HG02973 (cell line): Measurements from ENCODE around the gene FLYWCH2.
"Not testable (repeated sequence)": the region's sequence is repeated elsewhere in the genome, so short reads cannot be mapped to it uniquely, and the experiment has no call there.

Experiments
- ATAC-seq: cut with Tn5 transposase; IDR thresholded peaks from one replicate; pipeline ENCODE4 v1.9.1; 2021; ENCODE audit warnings: moderate library complexity; ENCODE audit not compliant: unreplicated experiment

Gene FLYWCH2

DNA sequence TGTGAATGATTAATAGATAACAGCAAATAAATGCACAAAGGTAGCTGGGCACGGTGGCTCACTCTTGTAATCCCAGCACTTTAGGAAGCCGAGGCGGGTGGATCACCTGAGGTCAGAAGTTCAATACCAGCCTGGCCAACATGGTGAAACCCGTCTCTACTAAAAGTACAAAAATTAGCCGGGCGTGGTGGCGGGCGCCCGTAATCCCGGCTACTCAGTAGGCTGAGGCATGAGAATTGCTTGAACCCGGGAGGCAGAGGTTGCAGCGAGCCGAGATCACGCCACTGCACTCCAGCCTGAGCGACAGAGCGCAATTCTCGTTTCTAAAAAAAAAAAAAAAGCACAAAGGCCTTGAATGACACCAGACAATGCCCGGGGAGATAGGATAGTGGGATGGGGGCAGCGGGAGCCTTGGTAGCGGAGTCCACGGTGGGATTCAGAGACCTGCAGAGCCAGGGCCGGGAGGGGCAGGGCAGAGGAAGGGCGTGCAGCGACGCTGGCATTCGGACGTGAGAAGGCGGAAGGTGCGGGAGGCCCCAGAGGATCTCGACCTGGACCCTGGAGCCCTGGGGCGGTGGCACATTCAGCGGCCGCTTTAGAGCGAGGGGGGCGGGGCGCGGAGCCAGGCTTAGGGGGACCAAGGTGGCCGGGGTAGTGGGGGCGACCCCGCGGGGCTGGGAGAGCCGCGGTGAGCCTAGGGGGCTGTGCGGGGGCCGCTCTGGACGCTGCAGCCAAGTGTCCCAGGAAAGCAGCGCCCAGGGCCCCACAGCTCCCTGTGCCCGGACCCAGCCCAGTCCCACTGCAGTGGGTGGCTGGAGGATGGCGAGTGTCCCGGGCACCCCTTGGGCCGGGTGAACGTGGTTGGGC is 999 bp upstream of the FLYWCH2 start:
- ATAC-seq: no peak

DNA sequence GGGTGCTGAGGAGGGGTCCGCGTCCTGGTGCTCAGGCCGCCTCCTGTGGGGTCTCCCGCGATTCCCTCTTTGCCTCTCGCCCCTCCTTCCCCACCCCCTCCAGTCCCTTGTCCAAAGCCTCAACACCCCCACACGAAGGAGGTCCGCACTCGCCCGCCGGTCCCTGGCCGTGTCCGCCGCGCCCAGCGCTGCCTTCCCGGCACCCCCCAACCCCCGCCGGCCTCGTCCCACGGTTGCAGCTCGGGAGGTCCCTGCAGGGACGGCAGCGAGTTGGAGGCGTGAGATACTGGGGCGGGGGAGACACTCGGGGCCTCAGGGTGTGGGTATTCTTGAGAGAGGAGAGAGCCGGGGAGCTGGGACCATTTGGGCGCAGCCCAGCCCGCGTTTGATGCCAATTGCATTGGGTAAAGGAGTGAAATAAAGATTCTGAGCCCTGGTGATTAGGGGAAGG is 468 bp downstream of the FLYWCH2 start:
- ATAC-seq: no peak

DNA sequence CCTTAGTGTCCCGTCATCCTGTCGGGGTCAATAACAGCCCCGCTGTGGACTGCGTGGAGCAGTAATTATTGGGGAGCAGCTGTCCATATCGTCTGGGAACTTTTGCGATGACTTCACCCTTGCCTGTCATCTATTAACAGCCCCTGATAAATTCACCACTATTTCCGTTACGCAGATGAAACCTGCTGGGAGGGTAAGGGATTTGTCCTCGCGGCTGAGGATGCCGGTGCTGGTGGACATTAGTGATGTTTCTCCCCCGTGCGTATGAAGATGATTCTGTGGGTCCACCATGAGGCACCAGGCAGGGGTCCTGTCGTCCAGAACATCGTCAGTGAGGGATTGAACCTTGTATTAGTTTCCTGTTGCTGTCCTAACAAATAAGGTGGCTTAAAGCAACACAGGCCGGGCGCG is 1.0 kb downstream of the FLYWCH2 start:
- no peak for ATAC-seq

DNA sequence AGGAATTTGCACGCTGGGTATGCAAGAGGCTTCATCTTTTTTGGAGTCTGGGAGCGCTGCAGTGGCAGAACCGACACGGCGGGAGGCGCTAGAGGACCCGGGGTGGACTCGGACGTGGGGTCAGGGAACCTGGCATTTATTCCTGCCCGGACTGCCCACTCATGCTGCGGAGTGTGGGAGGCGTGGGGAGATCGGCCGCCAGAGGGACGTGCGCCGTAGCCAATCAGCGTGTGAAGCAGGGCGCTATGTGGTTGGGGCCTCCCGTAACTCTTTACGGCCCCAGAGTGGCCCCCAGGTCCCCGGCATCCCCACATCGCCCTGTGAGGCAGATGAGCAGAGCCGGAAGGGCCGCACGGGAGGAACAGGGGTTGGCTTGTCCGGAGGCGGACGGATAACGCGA is 11.2 kb downstream of the FLYWCH2 start:
- no peak for ATAC-seq

DNA sequence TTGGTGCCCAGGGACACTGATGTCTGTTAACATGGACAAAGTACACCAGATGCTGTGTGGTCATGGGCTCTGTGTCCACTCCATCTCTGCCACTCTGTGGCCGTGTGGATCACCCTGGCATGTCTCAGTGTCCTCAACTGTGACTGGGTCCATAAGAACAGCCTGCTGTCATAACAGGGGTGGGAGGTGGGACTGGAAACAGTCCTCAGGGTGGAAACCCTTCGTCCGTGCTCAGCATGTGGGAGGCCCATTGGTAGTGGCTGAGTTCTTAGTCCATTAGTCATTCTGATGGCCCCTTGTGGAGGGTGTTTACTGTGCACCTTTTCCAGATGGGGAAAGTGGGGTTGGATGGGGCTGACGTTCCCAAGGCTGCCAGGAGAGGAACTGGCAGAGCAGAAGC is 12.8 kb downstream of the FLYWCH2 start:
- no peak for ATAC-seq

DNA sequence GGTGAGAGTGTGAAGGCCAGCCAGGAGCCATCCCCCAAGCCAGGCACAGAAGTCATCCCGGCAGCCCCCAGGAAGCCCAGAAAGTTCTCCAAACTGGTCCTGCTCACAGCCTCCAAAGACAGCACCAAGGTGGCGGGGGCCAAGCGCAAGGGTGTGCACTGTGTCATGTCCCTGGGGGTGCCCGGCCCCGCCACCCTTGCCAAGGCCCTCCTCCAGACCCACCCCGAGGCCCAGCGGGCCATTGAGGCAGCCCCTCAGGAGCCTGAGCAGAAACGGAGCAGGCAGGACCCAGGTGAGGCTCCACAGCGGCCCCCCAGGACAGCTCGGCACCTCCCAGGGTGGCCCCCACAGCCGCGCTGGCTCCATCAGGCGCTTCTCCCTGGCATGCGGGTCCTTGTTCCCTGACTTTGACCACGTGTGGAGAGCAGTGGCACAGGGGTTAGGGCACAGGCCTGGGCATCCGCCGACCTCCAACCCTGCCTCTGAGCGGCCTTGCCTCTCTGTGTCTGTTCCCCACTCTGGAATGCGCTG is 13.5 kb downstream of the FLYWCH2 start:
- ATAC-seq: no peak

DNA sequence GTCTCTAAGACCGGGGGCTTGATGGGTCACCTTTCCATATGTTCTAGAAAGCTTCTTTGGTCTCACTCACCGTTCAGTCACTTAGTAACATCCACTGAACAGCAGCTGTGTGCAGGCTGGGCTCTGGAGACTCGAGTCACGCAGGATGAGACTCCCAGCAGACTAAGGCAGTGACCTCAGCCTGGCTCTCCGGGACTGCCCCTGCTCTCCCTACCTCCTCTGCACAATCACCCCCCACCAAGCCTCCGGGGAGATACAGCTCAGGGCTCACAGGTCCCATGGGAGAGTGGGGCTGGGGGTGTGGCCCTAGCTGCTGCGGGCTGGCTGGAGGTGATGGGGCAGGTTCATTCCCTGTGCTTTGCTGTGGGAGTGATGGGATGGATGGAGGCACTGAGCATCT is 14.1 kb downstream of the FLYWCH2 start:
- no peak for ATAC-seq

DNA sequence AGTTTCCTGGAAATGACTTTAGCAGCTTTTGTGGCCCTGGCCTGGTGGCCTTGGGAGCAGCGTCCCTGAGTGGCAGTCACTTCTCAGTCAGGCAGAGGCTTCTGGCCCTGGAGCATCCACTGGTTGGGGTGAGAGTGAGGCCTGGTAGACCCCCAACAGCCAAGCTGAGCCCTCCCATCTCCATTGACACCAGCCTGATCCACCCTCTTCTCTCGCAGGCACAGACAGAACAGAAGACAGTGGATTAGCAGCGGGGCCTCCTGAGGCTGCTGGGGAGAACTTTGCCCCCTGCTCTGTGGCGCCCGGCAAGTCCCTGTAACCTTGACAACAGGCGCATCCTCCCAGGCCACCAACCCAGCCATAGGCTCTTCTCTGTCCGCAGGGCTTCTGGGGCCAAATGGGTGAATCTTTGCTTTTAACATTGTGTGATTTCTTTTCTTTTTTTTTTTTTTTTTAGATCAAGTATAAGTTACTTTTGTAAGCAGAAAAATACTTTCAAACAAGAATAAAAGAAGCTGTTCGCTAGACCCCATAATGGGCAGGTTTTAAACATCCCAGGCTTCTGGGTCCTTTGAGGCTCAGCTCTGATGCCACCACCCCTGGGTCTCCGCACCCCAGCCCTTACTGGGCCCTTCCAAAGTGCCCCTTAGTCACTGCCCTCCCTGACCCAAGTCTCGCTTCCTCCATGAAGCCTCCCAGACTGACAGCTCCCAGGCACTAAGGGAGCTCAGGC is 16.0 kb downstream of the FLYWCH2 start:
- ATAC-seq: no peak

DNA sequence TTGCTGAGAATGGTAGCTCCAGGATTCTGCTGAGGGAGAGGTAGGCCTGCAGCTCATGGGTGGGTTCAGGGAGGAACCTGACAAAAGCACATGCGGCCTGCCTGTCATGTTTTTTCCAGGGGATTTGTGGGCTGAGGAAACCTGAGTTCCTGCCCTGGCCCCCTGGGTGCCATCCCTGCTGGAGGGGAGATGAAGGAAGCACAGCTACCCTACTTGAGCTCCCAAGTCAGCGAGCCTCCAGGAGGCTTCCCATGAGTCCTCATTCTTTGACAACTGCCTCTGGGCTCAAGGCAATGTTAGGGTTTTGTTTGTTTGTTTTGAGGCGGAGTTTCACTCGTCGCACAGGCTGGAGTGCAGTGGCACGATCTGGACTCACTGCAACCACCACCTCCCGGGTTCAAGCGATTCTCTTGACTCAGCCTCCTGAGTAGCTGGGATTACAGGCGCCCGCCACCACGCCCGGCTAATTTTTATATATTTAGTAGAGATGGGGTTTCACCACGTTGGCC is 16.6 kb downstream of the FLYWCH2 start:
- ATAC-seq: no peak

DNA sequence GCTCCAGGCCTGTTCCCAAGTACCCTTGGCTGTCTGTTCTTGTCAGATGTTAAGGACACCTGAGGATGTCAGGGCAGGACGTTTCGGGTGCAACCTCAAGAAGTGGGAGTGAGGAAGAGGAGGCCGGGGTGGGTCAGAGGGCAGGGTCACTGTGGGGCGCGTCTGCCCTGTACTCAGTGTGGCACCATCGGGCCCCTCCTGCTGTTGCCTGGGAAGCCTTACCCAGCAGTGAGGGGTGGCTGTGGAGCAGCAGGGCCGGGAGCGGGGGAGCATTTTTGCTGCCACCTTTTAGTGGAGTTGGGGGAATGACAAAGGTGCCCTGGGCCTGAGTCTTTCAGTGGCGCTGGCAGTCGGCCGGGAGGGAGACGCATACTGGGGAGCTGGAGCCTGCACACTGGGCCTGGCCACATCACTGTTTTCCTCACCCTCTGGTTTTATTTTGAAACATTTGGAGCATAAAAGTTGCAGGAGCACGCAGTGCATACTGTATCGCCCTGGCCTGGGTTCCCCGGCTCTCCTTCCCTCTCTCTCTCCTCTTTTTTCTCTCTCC is 17.6 kb downstream of the FLYWCH2 start:
- ATAC-seq: no peak

DNA sequence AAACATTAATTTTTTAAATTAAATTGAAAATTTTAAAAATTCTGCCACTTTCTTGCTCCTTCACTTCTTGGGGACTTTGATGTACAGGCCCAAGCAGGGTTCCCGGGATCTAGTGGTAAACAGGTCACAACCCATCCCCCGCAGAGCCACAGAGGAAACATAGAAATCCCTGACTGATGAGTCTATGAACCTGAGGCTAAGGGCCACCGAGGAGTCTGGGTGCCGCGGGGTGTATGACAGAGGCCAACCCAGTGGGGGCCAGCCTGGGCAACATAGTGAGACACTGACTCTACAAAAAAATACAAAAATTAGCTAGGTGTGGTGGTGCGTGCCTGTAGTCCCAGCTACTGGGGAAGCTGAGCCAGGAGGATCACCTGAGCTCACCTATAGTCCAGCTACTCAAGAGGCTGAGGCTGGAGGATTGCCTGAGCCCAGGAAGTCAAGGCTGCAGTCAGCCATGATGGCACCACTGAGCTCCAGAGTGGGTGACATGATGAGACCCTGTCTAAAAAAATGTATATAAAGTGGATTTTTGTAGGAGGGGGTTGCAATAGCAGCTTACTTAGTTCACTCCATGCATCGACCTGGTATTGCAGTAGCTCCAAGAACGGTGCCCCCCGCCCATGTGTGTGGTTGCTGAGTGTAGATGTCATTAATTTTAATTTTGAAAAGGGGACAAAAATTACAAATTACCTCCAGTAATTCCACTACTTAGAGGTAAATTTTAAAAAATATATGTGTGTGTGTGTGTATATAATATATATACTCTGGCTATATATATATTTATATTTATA is 19.5 kb downstream of the FLYWCH2 start:
- no peak for ATAC-seq

DNA sequence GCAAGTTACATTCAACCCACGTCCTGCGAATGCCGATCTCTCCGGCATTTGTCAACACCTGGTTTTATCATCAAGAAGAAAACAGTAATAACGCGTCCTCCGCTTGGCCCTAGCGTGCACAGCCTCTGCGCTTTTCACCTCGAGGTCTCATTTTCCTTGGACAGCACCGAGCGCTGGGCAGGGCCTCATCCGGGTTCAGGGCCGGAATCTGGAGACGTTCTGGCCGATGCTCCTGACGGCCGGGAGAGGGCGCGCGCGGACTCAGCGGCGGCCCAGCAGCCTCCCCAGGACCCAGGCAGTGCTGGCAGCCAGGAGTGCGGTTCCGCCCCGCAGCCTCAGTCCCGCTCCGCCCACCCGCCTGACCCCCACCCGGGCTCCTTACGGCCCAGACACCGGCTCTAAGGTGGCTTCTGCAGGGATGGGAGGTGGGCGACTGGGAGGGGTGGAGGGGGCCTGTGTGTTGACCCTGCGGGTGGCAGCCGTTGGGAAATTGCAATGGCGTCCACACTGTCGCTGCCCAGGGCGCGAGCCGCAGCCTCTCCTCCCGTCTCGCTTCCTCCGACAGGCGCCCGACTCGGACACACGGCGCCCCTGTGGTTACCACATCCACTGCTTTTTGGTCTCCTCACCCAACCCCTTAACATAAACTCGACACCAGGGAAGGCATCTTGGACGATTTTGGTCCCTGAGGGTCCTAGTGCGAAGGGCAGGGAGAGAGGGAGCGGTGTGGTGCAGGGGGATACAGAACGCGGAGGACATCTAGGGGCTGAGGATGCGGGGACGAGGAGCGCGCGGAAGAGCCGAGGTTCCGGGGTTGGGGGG is 21.3 kb downstream of the FLYWCH2 start:
- ATAC-seq: peak; percentile 45

DNA sequence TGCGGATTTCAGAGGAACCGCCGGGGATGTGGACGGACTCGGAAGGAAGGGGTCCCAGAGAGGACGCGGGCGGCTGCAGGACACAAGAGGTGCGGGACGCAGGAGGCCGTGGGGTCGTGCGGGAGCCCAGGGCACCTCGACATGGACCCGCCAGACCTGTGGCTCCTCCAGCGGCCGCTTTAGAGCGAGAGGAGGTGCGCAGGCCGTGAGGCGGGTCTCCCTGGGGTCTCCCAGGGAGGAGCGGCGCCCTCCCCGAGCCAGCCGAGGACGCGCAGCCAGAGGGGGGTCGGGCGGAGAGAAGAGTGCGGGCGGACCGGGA is 21.9 kb downstream of the FLYWCH2 start:
- peak; percentile 1 for ATAC-seq

DNA sequence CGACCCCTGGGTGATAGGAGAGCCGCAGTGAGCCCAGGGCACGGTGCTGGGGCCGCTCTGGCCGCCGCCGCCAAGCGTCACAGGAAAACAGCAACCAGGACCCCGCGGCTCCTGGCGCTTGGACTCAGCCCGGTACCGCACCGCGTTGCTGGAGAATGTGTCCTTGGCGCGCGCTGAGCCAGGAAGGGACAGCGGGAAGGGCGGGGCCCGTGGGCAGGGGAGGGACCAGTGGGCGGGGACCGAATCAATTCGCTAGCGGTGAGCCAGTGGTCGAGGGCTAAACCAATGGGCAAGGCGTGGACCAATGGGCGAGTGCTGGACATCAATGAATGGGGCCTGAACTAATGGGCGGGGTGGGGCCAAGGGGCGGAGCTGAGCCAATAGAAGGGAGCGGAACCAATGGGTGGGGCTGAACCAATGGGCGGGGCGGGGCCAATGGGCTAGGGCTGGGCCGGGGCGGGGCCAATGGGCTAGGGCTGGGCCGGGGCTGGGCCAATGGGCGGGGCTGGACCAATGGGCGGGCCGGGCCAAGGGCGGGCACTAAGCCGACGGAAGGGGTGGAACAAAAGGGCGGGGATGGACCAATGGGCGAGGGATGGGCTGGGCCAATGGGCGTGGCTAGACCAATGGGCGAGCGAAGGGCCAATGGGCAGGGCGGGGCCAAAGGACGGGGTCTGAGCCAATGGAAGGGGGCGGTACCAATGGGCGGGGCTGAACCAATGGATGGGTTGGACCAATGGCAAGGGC is 22.4 kb downstream of the FLYWCH2 start:
- ATAC-seq: peak; percentile 61

DNA sequence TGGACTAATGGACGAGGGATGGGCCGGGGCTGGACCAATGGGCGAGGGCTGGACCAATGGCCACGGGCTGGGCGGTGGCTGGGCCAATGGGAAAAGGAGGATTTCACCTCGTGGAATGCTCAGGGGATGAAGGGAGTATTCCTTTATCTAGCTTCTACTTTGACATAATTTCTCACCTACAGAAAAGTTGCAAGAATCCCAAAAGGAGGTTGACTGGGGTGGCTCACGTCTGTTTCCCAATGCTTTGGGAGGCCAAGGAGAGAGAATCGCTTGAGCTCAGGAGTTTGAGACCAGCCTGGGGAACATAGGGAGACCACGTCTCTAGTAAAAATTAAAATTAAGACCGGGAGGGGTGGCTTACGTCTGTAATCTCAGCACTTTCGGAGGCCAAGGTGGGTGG is 23.0 kb downstream of the FLYWCH2 start:
- ATAC-seq: no peak

DNA sequence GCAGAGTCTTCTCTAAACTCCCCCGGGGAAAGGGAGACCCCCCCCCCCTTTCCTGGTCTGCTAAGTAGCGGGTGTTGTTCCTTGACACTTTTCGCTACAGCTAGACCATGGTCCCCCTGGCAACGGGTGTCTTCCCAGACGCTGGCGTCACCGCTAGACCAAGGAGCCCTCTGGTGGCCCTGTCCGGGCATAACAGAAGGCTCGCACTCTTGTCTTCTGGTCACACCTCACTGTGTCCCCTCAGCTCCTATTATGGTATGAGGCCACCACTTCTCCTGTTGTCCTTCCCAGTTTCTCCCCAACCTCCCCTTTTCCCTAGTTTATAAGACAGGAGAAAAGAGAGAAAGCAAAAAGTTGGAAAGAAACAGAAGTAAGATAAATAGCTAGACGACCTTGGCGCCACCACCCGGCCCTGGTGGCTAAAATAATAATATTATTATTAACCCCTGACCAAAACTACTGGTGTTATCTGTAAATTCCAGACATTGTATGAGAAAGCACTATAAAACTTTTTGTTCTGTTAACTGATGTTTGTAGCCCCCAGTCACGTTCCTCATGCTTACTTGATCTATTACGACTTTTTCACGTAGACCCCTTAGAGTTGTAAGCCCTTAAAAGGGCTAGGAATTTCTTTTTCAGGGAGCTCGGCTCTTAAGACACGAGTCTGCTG is 24.2 kb downstream of the FLYWCH2 start:
- not testable (repeated sequence) for ATAC-seq

DNA sequence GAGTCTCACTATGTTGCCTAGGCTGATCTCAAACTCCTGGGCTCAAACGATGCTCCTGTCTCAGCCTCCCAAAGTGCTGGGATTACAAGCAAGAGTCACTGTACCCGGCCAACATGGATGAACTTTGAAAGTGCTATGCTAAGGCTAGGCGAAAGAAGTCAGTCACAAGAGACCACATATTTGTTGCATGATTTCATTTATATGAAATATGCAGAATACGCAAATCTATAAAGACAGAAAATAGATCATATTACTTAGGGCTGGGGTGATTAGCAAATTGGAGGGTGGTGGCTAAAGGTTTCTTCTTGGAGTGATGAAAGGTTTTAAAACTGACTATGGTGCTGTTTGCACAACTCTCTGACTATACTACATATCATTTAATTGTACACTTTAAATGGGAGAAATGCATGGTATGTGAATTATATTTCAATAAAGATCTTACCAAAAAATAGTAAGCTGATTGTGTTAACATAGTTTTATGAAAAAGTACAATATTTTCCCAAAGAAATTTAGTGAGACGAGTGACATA is 27.5 kb downstream of the FLYWCH2 start:
- no peak for ATAC-seq

DNA sequence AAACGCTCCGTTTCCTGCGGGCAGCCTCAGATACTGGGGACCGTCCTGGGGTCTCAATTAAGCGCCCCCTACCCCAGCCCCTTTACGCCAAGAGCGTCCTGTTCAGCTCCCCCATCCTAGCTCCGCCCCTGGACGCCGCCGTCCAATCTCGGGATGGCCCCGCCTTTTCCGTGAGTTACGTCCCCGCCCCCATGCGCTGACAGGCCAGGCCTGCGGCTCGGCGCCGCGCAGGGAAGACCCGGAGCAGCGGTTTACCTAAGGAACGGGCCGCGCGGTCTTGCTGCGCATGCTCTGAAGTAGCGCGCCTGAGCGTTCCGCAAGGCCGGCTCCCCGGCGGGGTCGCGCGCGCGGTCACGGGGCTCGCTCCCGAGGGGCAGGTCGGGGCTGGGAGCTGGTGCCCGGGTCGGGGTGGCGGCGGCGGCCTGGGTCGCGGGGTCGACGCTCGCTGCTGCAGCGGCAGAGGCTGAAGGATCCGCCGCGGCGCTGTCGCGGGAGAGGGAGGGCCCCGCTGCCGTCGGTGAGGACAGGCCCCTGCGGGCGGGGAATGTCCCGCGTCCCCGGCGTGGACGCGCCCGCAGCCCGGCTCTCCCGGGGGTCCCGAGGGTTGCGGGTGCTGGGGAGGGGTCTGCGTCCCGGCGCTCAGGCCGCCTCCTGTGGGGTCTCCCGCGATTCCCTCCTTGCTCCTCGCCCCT is 28.8 kb downstream of the FLYWCH2 start, which contains the start of gene FLYWCH1:
FLYWCH1 (plus strand) TSS at position 294 of the 692 bp plus-strand sequence. CDS start 17,755 bp downstream, outside the sequence.
- peak; percentile 90 for ATAC-seq
